Activated CD4-positive, alpha-beta T cell treated with anti-CD3 and anti-CD28 coated beads for 48 hours (primary cell): ENCODE measurements around the gene CHRM4.

ENCODE experiments used
- DNase-seq: peaks from one replicate; pipeline ENCODE4 v3.0.0-alpha.2; 2020

CHRM4 gene

DNA sequence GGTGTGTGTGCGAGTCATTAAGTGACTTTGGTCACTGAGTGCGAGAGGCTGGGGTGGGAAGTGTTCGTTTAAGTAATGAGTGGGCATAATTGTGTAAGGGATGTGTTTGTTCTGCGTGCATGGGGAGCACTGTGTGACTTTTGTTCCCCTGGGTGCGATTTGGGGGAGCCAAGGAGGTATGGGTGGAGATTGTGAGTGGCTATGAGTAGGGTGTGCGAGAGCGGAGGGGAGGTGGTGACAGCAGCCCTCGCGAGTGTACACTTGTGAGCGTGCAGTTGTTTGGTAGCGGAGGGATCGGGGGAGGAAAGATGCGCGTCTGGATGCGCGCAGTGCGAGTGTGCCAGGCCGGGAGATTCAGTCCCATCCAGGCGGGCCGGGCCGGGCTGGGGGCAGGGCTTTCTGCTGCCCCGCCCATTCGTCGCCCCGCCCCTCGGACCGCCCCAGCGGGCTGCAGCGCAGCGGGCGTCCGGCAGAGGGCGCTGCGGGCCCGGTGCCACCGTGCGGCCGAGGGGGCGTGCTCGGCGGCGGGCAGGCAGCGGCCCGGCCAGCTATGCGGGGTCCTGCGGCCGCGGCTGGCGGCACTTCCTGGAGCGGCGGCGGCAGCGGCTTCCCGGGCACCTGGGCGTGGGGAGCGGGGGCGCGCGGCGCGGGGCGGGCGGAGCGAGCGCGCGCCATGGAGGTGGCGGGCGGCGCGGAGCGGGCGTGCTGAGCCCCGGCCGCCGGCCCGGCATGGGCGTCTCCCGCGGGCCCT, 44.5 kb downstream of the CHRM4 start, which contains the start of gene DGKZ:
Gene DGKZ (plus strand): TSS at position 578 of the 751 bp plus-strand sequence. CDS start 197 bp downstream, outside the sequence.
- peak; percentile 90 for DNase-seq

GRCh38 chr11:46345881-46346484, 45.6 kb downstream of the CHRM4 start:
- peak; percentile 59 for DNase-seq

DNA sequence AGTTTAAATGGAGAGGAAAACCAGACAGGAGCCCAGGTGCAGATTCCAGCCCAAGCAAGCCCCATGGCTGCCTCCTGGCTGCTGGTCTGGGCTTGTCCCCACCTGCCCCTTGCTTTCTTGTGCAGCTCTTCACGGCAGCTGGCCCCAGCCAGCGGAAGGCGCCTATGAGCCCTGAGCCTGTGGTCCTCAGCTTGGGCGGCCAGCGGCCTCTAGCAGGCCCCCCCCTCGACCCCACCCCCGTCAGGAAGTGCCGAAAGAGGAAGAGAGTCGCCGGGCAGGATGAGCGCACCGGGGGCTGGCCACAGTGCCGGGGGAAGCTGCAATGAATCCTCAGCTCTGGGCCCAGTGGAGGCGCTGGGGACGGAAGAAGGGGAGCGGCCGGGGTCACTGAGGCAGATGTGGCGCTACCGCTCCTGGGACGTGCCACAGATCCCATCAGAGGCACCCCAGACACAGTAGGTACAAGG, 46.4 kb downstream of the CHRM4 start:
- DNase-seq: peak; percentile 39

GRCh38 chr11:46343520-46343919, 48.1 kb downstream of the CHRM4 start:
- DNase-seq: no peak

DNA sequence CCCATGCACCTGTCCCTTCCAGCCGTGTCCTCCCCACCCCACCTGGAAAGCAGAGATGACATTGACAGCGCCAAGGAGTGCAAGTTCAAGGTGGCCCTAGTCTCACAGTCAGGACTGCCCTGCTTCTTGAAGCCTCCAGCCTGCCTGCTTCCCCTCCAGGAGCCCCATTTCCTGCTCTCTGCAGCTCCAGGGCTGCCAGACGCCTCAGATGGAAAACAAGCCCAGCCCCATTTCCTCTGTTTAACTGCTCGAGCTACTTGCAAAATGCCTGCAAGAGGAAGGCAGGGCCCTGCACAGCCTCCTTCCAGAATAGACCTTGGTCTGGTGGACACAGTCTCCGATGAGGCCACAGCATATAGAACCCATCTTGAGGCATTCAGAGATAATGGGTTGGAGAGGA, 49.3 kb downstream of the CHRM4 start:
- DNase-seq: no peak

DNA sequence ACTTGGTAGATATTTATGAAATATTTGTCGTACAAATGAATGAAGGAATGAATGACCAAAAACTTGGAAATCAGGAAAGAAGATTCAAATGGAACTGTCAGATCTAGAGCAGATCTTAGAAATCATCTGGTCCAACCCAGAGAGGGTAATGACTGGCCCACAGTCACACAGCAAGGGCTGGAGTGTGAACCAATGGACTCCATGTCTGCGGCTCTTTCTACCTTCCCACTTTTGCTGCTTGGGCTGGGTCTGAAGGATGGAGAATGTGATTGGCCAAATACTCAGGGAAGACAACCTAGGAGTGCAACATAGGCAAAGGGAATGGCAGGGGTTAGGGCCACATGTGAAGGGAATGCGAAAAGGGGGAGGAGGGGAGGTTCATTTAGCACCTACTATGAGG, 50.1 kb downstream of the CHRM4 start:
- no peak for DNase-seq

DNA sequence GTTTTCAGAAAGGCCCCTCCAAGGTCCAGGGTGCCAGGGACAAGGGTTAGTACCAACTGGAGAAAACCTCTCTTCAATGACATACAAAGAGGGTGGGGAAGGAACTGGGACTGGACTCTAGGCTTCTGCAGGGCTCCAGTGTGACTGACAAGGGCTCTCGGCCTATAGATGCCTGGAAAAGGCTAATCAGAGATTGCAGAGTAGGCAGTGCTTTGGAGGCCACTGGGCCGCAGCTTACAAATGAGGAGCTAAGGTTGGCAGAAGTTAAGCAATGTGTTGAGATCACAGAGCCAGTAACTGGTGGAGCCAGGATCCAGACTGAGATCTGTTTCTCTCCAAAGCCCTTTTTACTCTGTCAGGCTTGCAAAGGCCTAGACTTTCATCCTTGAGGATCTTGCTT, 51.8 kb downstream of the CHRM4 start:
- no peak for DNase-seq

GRCh38 chr11:46338988-46339666, 52.4 kb downstream of the CHRM4 start:
- no peak for DNase-seq

DNA sequence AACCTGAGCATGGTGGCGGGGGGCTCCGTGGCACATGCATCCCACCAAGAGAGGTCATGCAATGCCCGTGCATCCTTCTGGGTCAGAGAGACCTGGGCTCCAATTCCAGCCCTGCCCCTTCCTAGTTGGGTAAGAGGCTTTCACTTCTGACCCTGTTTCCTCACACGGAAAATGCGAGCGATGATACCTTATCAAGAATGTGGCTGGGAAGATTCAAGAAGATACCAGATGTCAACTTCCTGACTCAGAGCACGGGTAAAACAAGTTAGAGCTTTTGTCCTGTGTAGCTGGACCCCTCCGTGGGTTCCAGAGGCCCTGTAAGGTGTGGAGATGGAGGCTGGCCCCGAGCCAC, 53.0 kb downstream of the CHRM4 start:
- no peak for DNase-seq

GRCh38 chr11:46337626-46338345, 53.8 kb downstream of the CHRM4 start:
- DNase-seq: no peak

- DNase-seq: peak; percentile 47
These were observed 54.9 kb downstream of the CHRM4 start for GRCh38 chr11:46336563-46337180.

DNA sequence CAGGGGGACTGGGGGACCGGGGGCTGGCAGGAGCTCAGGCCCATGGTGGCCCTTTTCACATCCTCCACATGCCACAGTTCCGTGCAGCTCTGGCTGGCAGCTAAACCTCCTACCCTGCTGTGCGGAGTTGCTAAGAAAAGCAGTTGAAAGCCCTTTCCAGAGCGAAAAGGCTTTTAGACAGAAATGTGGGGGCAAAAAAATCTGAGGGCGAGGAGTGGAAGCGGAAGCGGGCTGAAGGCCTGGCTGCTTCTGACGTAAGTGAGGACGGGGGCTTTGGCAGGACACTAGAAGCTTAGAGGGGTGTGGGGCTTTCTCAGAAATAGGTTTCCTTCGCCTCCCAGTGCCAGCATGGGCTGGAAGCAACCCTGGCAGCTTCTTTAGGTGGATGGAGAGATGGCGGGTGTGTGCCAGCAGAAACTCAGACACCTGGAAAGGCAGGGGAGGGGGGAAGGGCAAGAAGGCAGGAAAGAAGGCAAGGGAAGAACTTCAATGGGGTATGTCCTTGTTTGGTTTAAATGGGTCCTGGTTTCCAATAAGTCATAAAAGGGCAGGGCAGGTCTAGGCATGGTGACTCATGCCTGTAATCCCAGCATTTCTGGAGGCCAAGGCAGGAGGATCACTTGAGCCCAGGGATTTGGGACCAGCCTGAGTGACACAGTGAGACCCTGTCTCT, 55.5 kb downstream of the CHRM4 start:
- DNase-seq: no peak

- no peak for DNase-seq
These were observed 56.3 kb downstream of the CHRM4 start for GRCh38 chr11:46335271-46335670.

- no peak for DNase-seq
These were observed 57.4 kb downstream of the CHRM4 start for GRCh38 chr11:46334211-46334610.
